Measurements from ENCODE around the gene CH25H. TPM values are rescaled to one million over a fixed set of nuclear protein-coding genes. Genes with fewer than 3 reads are reported as not detected.
"Not testable (repeated sequence)": the region's sequence is repeated elsewhere in the genome, so short reads cannot be mapped to it uniquely, and the experiment has no call there.

The CH25H gene
- total and polyA plus RNA-seq, 10 donors: 0.72 to 8.8 (median 2.1) TPM

DNA sequence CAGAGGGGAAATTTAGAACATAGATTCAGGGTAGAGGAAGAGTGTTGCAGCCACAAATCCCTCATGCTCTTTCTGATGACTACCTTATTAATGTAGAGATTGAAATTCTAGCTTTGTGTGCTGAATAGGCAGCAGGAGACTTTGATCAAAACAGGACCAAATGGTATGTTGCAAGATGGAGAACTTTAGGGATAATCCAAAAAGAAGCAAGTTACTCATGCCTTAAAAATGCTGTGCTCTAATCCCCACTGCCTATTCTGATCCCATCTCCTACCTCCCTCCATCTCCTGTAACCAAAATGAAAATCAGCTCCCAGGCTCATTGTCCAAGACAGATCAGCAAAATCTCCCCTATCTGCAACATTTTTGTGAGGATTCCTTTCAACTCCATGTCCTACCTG lies 31.3 kb downstream of the CH25H start:
- TF ChIP-seq POLR2AphosphoS5 (IDR thresholded peaks at IDR 0.05) (no peak), POLR2A (IDR thresholded peaks at IDR 0.05) (no peak)
- TF ChIP-seq, protein P1, sequence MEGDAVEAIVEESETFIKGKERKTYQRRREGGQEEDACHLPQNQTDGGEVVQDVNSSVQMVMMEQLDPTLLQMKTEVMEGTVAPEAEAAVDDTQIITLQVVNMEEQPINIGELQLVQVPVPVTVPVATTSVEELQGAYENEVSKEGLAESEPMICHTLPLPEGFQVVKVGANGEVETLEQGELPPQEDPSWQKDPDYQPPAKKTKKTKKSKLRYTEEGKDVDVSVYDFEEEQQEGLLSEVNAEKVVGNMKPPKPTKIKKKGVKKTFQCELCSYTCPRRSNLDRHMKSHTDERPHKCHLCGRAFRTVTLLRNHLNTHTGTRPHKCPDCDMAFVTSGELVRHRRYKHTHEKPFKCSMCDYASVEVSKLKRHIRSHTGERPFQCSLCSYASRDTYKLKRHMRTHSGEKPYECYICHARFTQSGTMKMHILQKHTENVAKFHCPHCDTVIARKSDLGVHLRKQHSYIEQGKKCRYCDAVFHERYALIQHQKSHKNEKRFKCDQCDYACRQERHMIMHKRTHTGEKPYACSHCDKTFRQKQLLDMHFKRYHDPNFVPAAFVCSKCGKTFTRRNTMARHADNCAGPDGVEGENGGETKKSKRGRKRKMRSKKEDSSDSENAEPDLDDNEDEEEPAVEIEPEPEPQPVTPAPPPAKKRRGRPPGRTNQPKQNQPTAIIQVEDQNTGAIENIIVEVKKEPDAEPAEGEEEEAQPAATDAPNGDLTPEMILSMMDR (IDR thresholded peaks at IDR 0.05 in 8 of 11, conservative IDR thresholded peaks at IDR 0.05 in 3 of 11): no peak

DNA sequence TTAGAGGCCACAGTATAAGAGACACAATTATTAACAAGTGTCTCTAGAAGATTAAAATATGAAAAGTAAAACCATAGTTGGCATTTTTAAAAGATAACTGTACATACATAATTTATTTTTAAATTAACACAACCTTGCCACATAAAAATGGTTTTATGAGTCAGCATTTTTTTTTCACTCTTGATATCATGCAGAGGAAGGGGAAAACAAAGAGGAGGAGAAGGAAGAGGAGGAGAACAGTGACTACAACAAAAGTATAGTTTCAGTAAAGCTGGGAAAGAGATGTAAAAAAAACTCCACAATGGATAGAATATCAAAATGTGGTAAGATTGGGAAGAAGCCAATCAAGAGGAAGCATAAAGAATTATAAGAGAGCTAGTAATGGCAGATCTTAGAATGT lies 34.0 kb downstream of the CH25H start:
- intact Hi-C loops (cut with DNase I; ENCODE audit: low total_unique reads): no loop called here
- TF ChIP-seq POLR2AphosphoS5 (IDR thresholded peaks at IDR 0.05) (no peak), POLR2A (IDR thresholded peaks at IDR 0.05) (no peak)
- TF ChIP-seq, protein P1 (IDR thresholded peaks at IDR 0.05 in 8 of 11, conservative IDR thresholded peaks at IDR 0.05 in 3 of 11): no peak
- no peaks in the 10 kb centered on the region for H3K36me3 ChIP-seq
- H3K27ac ChIP-seq: no peak overlapping the region
- no peak overlapping the region for H3K4me3 ChIP-seq
- H3K27me3 ChIP-seq (replicated peaks in 1 of 7): no peaks in the 10 kb centered on the region
- no peaks in the 10 kb centered on the region for H3K4me1 ChIP-seq
- DNase-seq: no peak
- no peaks in the 10 kb centered on the region for H3K9me3 ChIP-seq

More for the DNA sequence above, 31.3 kb downstream of the CH25H start:
- Histone ChIP-seq H3K36me3 (no peaks in the 10 kb centered on the region), H3K4me1 (no peaks in the 10 kb centered on the region), H3K4me3 (no peak overlapping the region), H3K27ac (no peak overlapping the region), H3K9me3 (peaks cover 0 to 9% (median 0%) of the 10 kb centered on the region in 8 donors), H3K27me3 (replicated peaks in 1 of 7) (no peaks in the 10 kb centered on the region)
- no peak for DNase-seq
- intact Hi-C loops (cut with DNase I; ENCODE audit: low total_unique reads): no loop called here

DNA sequence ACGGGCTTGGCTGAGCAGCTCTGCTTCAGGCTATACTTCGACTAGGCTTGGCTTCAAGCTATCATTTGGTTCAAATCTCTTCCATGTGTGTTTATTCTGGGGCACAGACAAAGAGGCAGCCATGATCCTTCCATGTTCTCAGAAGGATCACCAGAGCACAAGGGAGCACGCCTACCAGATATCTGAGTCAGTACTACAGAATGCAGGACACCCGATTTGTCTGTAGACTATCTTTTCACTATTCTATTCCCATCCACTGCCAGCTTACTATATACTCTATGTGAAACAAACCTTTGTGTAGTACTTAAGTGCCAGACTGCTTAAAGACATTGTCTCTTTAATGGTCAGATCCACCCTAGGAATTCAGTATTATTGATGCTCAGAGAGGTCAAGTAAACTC lies 35.1 kb downstream of the CH25H start:
- WGBS, 5 donors: 93 to 98% (median 95%) methylated on average over 4 of the region's 4 CpGs
- no peak overlapping the region for H3K4me3 ChIP-seq
- no peak for DNase-seq
- no peaks in the 10 kb centered on the region for H3K27me3 ChIP-seq (replicated peaks in 1 of 7)
- intact Hi-C loops (cut with DNase I; ENCODE audit: low total_unique reads): no loop called here
- no peak overlapping the region for H3K27ac ChIP-seq
- no peaks in the 10 kb centered on the region for H3K4me1 ChIP-seq
- TF ChIP-seq, protein P1 (IDR thresholded peaks at IDR 0.05 in 8 of 11, conservative IDR thresholded peaks at IDR 0.05 in 3 of 11): no peak
- no peak for TF ChIP-seq POLR2A (IDR thresholded peaks at IDR 0.05)
- no peak for TF ChIP-seq POLR2AphosphoS5 (IDR thresholded peaks at IDR 0.05)
- no peaks in the 10 kb centered on the region for H3K36me3 ChIP-seq
- no peaks in the 10 kb centered on the region for H3K9me3 ChIP-seq

DNA sequence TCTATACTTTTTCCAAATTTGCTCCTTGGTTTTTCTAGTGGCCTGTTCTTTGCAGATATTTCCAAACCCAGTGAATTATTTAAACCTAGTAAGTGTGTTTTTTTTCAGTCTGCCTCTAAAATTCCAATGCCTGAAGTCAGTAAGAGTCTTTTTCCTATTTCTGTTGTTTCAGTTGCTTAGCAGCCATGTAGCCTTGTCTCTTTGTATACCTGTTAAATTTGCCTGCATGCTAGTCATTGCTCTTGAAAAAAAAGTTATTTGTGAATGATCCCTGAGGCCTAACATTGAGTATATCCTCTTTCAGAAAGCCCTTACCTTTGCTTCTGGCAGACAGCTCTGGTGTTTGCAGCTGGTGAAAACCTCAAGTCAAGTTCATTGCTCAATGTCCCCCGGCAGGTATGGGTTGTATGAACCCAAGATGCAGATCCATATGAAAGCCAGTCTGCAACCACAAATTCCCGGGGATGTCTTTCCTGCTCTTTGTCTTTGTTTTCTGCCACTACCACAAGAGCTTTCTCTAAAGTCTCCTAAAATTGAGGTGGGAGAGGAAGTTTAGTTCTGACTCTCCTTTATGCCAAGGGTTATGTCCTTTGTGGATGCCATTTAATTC lies 35.7 kb downstream of the CH25H start:
- H3K4me3 ChIP-seq: no peak overlapping the region
- intact Hi-C loops (cut with DNase I; ENCODE audit: low total_unique reads): no loop called here
- no peaks in the 10 kb centered on the region for H3K27me3 ChIP-seq (replicated peaks in 1 of 7)
- TF ChIP-seq POLR2AphosphoS5 (IDR thresholded peaks at IDR 0.05) (no peak), POLR2A (IDR thresholded peaks at IDR 0.05) (no peak)
- TF ChIP-seq, protein P1 (IDR thresholded peaks at IDR 0.05 in 8 of 11, conservative IDR thresholded peaks at IDR 0.05 in 3 of 11): no peak
- no peaks in the 10 kb centered on the region for H3K4me1 ChIP-seq
- H3K9me3 ChIP-seq: no peaks in the 10 kb centered on the region
- no peak overlapping the region for H3K27ac ChIP-seq
- no peak for DNase-seq
- no peaks in the 10 kb centered on the region for H3K36me3 ChIP-seq
- 65 to 84% (median 79%) methylated on average over 2 of the region's 2 CpGs for WGBS, 5 donors

DNA sequence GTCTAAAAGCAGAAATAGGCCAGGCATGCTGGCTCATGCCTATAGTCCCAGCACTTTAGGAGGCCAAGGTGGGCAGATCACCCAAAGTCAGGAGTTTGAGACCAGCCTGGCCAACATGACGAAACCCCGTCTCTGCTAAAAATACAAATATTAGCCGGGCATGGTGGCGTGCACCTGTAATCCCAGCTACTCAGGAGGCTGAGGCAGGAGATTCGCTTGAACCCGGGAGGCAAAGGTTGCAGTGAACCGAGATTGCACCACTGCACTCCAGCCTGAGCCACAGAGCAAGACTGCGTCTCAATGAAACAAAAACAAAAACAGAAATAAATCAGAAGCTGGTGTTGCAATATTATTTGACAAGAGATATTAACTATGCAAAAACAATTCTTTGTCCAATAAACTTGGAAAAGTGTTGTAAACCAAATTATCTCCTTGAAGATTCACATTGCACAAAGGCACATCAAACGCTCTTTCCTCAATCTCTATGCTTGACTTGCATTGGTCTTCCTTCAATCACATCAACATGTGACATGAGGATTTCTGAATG lies 38.7 kb downstream of the CH25H start:
- H3K9me3 ChIP-seq; DNase-seq; H3K27ac ChIP-seq; H3K36me3 ChIP-seq; intact Hi-C loops (cut with DNase I; ENCODE audit: low total_unique reads); H3K27me3 ChIP-seq (replicated peaks in 1 of 7); H3K4me3 ChIP-seq: not testable (repeated sequence)
- 79 to 92% (median 89%) methylated on average over 9 of the region's 9 CpGs for WGBS, 5 donors
- H3K4me1 ChIP-seq: peaks cover 5 to 14% (median 11%) of the 10 kb centered on the region in 6 donors
